Subcutaneous adipose tissue (tissue), 4 donors: ENCODE measurements around the gene IL6ST. TPM values are rescaled to one million over a fixed set of nuclear protein-coding genes. Genes with fewer than 3 reads are reported as not detected.

Source experiments
- CTCF ChIP-seq: fragments of 450-650 bp; IDR thresholded peaks from one replicate; pipeline ENCODE4 v1.5.1; 2016; ENCODE audit warnings: low read depth, mild to moderate bottlenecking, control low read depth, antibody characterized with exemption, moderate library complexity
- total RNA-seq, 4 donors: library from RNA; depleted of rRNA; stranded (reverse); fragments of >200 nt; gene quantifications; one replicate each; pipeline ENCODE4 v1.1.0, GENCODE V29; 2016

The IL6ST gene
- total RNA-seq, 4 donors from 2014 or later, result 445 to 681 (median 552) TPM

- no peak for TF ChIP-seq CTCF
Observed at GRCh38 chr5:55913466-55914413, 81.0 kb downstream of the IL6ST start.

- no peak for TF ChIP-seq CTCF
Observed at GRCh38 chr5:55911784-55912653, 82.7 kb downstream of the IL6ST start.

DNA sequence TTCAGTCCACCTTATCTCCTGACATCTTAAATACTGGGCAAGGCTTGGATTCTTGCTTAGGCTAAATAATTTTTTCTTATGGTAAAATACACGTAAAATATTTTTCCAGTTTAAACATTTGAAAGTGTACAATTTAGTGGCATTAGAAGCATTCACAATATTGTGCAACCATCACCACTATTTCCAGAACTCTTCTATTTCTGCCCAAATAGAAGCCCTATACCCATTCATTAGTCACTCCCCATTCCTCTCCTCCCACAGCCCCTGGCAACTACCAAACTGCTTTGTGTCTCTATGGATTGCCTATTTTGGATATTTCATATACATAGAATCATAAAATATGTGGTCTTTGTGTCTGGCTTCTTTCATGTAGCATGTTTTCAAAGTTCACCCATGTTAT is 86.0 kb downstream of the IL6ST start:
- no peak for TF ChIP-seq CTCF

- TF ChIP-seq CTCF, result no peak
Observed at GRCh38 chr5:55907927-55908326, 86.8 kb downstream of the IL6ST start.

- no peak for TF ChIP-seq CTCF
Observed at GRCh38 chr5:55905251-55905650, 89.5 kb downstream of the IL6ST start.

GRCh38 chr5:55904152-55904551 is 90.6 kb downstream of the IL6ST start:
- TF ChIP-seq CTCF, result no peak

DNA sequence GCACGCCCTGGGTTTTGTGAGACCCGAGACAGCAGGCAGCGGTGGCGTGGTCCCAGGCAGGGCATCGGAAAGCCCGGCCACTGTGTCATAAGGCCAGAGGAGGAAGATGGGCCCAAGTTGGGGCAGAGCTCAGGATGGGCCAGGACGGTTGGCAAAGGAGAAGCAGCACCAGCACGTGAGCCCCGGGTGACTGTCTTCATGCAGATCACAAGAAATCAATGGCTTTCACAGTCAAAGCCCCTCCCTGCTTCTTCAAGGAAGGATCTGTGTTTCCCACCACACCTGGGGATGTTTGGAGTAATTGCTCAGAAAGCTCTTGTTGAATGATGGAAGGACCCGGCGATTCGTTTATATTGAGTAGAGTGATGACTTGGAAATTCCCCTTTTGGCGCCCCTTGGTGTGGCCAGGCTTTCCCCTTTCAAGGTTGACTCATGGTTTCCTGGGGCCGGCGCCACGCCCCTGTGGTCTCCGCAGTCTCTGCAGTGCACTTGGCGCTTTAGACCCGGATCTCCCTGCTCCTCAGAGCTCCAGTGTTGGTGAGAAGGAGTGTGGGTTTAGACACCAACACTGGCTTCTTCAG is 91.6 kb downstream of the IL6ST start:
- TF ChIP-seq CTCF, result no peak
